IPS-NIHi7 (cell line): ENCODE data around the gene ABCC11.
A peak's percentile ranks its signal among the peaks of the same experiment; 100 is the strongest.

Experiments used
- DNase-seq: peaks from one replicate; pipeline ENCODE4 v3.0.0; 2012; ENCODE audit warnings: mixed read lengths; ENCODE audit errors: extremely low spot score

ABCC11 gene

GRCh38 chr16:48132696-48133095 is 114.6 kb downstream of the ABCC11 start:
- no peak for DNase-seq

DNA sequence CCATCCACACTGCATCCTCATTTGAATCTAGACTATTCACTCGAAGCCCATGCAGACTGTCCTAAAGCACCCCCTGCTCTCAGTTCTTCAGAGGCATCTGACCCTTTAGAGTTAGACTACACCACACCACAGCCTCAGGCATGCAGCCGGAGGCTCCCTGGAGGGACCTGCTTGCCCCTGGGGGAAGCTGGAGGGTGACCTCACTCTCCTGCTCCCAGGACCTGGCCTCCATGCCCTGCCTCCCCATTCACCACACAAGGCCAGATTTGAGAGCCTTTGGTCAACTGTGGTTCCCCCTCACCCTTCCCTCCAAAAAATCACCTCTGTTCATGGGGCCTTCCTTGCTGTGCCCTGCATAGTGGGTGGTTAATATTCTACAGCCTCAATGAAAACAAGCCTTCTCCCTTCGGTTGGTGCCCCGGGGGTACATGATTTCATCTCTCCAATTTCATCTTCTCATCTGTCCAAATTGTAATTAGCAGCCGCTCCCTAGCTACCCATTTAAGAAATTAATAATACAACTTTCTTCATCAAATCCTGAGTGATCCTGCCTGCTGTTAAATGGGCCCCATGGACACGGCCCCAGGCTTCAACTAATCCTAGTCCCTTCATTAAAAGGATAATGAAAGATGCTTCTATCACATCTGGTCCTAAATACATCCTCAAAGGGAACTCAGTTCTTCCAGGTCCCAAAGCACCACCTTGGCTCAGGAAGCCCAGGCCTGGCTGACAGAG is 116.0 kb downstream of the ABCC11 start:
- DNase-seq: no peak

DNA sequence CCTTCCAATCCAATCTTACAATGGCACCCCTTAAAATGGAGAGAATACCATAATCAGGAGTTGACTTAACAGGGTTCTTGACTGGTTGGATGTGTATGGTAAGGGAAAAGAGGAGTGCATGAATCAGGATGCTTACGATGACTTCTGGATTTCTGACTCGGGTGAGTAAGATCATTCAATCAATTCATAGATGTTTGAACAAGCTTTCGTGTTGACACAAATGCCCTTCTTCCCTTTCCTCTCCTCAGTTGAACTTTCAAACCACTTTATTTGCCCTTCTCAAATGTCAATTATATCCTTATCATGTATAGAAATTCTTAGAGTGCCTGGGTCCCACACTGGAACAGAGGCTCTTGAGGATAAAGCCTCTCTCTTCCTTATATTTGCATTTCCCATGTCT is 117.4 kb downstream of the ABCC11 start:
- no peak for DNase-seq

DNA sequence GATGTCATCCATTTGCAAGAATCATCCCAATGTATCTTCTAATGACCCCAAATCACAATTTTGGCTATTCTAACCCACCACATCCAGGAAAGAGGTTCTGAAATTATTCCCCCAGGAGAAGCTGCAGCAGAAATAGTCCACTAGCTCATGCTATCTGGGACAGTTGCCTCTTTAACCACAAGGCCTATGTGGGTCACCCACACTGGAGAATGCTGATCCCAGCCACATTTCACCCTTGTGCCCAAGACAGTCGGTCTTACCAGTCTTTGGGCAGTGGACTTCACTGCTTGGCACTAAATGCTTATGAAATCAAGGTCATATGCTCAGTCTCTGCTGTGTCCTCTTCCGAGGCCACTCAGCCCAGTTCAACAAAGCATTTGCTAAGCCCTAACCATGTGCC is 118.6 kb downstream of the ABCC11 start:
- no peak for DNase-seq

DNA sequence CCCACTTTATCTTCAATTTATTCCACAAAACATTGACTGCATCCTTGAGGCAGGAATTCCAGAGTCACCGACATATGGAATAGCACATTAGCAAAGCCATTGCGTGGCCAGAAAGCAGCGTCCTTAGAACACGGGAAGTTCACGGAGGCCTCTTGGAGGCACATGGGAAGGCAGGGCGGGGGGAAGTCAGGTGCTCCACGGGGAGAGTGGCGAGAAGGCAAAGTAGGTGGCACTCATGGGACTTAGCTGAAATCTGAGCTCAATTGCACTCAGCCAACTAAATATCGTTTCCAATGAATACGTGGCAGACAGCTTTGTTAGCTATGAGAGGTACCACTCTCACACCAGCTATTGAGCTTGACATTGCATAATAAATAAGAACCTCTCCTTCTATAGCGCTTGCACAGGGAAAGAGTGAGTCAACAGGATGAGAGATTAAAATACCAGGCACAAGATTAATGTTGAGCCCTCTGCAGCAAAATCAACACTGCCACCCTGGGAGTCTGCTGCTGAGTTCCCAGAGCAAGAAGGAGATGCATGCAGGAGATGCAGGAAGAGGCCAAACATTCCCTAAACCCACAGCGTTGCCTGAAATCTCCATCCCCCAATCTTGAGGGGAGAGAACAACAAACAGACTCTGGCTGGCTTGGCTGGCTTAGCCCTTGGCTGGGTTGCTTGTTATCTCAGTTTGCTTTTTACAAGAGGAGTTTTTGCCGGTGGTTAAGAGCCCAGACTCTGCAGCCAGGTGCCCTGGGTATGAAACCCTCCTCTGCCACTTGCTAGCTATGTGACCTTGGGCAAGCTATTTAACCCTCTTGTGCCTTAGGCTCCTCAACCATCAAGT is 120.3 kb downstream of the ABCC11 start:
- DNase-seq: no peak

GRCh38 chr16:48125888-48126287 is 121.5 kb downstream of the ABCC11 start:
- no peak for DNase-seq

GRCh38 chr16:48124266-48124665 is 123.1 kb downstream of the ABCC11 start:
- no peak for DNase-seq

- peak; percentile 35 for DNase-seq
Measured at GRCh38 chr16:48123104-48123788, 124.1 kb downstream of the ABCC11 start.

DNA sequence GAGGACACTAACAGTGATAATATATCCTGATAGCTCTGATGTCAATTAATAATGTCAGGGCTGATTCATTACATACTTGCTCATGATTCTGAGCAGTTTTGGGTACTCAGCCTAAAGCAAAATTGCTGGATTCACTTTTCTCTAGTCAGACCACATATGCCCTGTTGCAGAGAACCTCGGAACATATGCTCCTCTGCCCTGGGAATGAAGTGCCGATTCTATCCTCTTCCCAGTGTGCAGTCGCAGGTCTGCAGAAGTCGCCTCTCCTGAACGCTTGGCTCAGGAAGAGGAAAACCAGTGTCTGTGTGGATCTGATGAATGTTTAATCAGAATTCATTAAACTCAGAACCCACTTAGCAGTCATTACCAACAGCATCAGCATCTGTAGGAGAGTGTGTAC is 126.1 kb downstream of the ABCC11 start:
- no peak for DNase-seq

- DNase-seq: no peak
Measured at GRCh38 chr16:48118841-48119240, 128.5 kb downstream of the ABCC11 start.

GRCh38 chr16:48117217-48118105 is 129.9 kb downstream of the ABCC11 start:
- peak; percentile 95 for DNase-seq
